Smooth muscle cell of the brain vasculature (primary cell): ENCODE data around the gene KRTAP20-4.

Source experiments
- DNase-seq: peaks from one replicate; pipeline ENCODE4 v3.0.0-alpha.2; 2012; ENCODE audit warnings: low read depth, low spot score

Gene KRTAP20-4

DNA sequence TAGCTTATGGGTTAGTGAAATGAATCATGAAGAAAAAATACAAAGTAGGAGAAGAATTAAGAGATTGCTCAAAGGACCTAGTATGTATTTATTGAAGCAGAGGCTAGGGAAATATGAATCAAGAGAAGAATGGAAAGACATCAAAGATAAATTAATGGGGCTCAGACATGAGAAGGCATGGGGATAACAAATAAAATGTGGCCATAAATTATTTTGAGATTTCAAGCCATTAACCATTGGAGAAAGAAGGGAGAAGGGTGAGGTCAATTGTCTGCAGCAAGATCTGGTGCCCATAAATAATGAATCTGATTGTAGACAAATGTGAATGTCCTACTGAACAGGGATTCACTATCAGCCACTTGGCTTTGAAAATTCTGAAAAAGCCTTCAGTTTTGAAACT is 32.5 kb downstream of the KRTAP20-4 start:
- DNase-seq = no peak

DNA sequence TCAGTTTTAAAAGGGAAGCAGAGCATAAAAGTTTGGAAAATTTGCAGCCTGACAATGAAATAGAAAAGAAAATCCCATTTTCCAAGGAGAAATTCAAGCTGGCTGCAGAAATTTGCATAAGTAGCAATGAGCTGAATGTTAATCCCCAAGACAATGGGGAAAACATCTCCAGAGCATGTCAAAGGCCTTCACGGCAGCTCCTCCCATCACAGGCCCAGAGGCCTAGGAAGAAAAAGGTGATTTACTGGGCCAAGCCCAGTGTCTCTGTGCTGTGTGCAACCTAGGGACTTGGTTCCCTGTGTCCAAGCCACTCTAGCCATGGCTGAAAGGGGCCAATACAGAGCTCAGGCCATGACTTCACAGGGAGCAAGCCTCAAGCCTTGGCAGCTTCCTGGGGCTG is 48.3 kb downstream of the KRTAP20-4 start:
- DNase-seq = no peak
